GM19099 (cell line): ENCODE measurements around the gene SRRM1.

ENCODE experiments used
- POLR2A ChIP-seq: IDR thresholded peaks from 3 replicates; pipeline ENCODE4 v1.6.1; 2011; ENCODE audit warnings: low read depth; ENCODE audit not compliant: insufficient read length; ENCODE audit errors: extremely low read depth

SRRM1 gene, protein sequence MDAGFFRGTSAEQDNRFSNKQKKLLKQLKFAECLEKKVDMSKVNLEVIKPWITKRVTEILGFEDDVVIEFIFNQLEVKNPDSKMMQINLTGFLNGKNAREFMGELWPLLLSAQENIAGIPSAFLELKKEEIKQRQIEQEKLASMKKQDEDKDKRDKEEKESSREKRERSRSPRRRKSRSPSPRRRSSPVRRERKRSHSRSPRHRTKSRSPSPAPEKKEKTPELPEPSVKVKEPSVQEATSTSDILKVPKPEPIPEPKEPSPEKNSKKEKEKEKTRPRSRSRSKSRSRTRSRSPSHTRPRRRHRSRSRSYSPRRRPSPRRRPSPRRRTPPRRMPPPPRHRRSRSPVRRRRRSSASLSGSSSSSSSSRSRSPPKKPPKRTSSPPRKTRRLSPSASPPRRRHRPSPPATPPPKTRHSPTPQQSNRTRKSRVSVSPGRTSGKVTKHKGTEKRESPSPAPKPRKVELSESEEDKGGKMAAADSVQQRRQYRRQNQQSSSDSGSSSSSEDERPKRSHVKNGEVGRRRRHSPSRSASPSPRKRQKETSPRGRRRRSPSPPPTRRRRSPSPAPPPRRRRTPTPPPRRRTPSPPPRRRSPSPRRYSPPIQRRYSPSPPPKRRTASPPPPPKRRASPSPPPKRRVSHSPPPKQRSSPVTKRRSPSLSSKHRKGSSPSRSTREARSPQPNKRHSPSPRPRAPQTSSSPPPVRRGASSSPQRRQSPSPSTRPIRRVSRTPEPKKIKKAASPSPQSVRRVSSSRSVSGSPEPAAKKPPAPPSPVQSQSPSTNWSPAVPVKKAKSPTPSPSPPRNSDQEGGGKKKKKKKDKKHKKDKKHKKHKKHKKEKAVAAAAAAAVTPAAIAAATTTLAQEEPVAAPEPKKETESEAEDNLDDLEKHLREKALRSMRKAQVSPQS

DNA sequence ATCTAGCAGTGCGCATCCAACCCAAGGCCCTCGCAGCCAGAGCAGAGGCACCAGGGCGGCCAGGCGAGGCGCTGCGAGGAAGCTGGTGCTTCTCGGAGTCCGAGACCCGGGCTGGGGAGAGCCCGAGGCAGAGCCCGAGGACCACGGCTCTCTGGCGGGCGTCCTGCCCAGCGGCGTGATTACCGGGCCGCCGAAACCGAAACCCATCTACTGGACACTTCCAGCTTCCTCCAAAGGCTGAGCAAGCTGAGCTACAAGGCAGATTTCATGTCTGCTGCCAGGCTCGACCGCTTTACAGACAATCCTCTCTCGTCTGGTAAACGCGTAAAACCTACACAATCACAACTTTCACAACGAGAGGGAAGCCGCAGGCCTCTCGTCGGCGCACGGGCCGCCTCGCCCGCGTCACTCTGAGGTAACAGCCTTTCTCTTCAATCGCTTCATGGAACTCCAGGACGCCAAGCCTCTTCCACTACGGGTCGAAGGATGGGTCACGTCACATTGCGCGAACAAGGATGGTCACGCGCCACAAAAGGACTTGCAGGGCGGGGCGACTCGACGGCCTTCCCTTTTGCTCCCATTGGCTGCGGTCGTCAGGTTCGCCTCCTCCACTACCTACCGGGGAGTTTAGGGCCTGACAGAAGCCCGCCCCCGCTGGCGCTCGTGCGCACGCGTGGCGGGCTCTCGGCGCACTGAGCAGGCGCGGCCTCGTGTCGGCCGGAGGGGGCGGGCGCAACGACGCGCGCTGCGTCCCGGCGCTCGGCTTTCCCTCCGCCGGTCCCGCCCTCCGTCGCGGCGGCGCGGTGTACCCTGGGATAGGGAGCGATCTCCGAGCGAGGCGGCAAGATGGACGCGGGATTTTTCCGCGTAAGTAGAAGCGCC is at the start of gene SRRM1:
TSS of gene SRRM1 (plus strand) at position 822 of the 882 bp plus-strand sequence. CDS start at position 847, 25 bp downstream.
- TF ChIP-seq POLR2A: peak; percentile 90

DNA sequence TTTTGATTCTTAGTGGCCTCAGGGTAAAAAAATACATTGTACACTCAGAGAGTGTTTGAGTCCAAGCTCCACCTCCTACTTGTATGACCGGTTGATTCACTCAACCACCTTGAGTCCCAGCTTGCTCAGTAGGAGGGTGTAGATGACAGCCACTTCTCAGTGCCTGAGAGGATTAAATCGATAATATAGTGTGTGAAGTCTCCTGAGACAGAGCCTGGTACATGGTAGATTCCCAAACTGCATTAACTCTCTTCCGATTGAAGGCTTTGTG is 48.8 kb upstream of the SRRM1 start:
- TF ChIP-seq POLR2A: no peak

DNA sequence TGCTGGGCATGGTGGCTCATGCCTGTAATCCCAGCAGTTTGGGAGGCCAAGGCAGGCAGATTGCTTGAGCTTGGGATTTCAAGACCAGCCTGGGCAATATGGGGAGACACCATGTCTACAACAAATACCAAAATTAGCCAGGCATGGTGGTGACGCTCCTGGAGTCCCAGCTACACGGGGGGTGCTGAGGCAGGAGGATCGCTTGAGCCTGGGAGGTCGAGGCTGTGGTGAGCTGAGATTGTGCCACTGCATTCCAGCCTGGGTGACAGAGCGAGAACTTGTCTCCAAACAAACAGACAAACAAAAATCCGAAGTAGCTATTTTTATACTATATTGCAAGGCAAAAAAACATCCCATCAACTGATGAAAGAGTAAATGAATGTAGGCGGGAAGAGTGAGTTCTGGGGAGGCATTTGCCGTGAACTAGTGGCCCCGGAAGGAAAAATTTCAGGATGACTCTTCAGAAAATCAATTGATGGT is 46.7 kb upstream of the SRRM1 start:
- TF ChIP-seq POLR2A: no peak

- TF ChIP-seq POLR2A: no peak
Observed at GRCh38 chr1:24599265-24599664, 43.8 kb upstream of the SRRM1 start.

DNA sequence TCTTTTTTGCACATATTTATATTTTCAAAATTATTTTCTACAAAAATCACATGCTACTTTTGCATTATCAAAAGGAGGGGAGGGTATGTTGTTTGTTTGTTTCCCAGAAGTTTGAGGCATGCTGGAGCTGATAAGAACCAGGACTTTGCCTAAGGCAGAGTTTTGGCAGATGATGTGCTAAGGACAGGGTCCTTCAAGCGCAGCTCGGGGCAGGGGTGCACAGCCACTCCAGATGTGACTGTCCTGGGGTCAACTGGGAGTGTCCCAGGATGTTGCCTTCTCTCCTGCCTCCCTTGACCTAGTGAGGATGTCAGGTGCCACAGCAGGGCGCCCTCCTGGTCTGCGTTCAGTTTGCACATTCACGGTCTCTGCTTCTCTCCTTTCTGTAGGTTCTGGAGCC is 42.6 kb upstream of the SRRM1 start:
- no peak for TF ChIP-seq POLR2A

DNA sequence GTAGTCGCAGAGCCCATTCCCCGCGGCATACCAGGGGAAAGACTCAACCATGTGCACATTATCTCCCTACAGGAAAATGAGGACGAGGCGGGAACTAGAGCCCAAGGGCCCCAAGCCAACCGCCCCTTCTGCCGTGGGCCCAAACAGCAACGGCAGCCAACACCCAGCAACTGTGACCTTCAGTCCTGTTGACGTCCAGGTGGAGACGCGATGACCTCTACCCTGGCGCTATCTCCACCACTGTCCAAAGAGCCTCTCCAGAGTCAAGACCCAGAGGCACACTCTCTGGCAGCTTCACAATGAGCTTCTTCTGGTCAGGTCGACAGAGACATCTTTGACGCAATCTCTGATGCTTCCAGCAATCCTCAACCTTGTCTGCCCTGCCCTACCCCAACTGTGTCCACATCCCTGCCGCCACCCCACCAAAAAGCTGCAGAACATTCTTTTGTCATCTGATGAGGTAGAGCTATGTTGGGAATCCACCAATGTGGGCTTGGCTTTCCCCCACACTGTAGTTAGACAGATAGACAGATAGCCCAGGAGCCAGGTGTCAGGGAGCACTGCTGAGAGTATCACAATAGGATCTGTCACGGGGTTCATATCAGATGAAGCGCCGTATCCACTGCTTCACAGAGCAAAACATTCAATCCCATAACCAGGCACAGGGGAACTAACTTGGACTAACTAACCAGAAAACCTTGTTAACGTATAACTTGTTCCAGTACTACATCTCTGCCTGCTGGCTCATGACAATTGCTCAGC is 37.4 kb upstream of the SRRM1 start:
- no peak for TF ChIP-seq POLR2A

DNA sequence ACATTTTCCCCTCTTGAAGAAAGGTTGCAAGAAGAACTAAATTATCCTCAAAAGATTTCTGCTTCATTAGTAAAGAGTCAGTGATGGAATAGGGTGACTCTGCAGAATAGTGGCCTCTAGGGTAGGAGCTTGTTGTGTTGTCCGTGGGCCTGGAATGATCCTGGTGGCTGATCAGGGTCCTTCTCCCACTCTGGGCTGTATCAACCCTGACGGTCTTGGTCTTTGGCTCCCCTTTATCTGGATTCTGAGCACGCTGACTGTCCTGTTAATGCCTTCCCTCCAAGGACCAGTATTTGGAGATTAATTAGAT is 36.9 kb upstream of the SRRM1 start:
- no peak for TF ChIP-seq POLR2A

- no peak for TF ChIP-seq POLR2A
Observed at GRCh38 chr1:24606621-24607020, 36.5 kb upstream of the SRRM1 start.

DNA sequence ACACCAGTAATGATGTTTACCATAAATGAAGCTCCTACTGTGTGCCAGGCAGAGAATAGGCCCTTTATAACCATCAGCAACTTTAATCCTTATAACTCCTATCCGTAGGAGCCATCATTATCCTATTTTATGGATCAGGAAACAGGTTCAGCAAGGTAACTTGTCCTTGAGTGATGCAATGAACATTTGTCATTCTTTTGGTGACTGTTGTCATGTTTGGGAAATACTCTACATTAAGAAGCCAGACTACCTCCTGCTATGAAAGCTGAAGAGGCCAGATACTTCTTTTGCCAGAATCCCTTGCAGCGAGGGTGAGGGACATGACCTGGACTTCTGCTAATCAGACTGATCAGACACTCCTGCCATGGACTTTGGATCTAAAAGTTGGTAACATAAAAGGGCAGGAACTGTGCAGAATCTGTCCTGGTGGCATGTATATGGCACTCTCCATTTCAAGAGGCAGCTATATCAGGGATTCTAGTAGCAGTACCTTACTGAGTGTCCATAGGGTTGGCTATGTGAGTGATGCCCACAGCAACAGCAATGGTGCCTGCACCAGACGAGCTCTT is 33.1 kb upstream of the SRRM1 start:
- TF ChIP-seq POLR2A: no peak

- TF ChIP-seq POLR2A: no peak
Observed at GRCh38 chr1:24619376-24619775, 23.7 kb upstream of the SRRM1 start.

DNA sequence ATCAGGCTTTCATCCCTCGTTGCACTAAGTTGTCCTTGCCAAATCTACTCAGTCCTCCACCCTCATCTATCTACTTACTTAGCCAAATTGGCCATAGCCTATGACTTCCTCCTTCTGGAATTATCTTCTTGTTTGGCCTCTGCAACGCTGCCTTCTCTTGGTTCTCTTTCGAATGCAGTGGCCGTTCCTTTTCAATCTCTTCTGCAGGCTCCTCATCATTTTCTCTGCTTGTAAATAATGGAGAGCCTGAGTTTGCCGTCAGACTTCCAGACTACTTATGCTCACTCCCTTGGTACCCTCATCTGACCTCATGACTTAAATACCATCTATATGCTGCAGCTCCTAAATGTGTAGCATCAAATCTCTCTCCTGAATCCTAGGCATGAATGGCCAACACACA is 22.4 kb upstream of the SRRM1 start:
- TF ChIP-seq POLR2A: no peak

DNA sequence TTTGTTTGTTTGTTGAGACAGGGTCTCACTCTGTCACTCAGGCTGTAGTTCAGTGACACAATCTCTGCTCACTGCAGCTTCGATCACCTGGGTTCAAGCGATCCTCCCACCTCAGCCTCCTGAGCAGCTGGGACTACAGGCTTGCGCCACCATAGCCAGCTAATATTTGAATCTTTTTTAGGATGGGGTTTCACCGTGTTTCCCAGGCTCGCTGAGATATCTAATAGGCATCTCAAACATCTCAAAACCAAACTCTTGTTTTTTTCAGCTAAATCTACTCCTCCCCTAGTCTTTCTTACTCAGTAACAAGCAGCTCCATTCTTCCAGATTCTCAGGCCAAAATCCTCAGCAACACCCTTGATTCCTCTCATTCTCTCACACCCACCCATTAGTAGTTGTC is 22.0 kb upstream of the SRRM1 start:
- TF ChIP-seq POLR2A: no peak

GRCh38 chr1:24622218-24622617 is 20.9 kb upstream of the SRRM1 start:
- no peak for TF ChIP-seq POLR2A

GRCh38 chr1:24632832-24633175 is 10.3 kb upstream of the SRRM1 start:
- TF ChIP-seq POLR2A: no peak
